Choroid plexus epithelial cell (primary cell): Measurements from ENCODE around the gene TCERG1L.

Experiments used
- DNase-seq: peaks from one replicate; pipeline ENCODE4 v3.0.0-alpha.2; 2010; ENCODE audit warnings: low read depth
- H3K4me3 ChIP-seq: 2 replicates; pipeline ENCODE4 v1.5.1; 2011; ENCODE audit warnings: low read depth, mild to moderate bottlenecking, control low read depth, low read length, moderate library complexity
- CTCF ChIP-seq: conservative IDR thresholded peaks from 2 replicates; pipeline ENCODE4 v1.5.1; 2011; ENCODE audit warnings: low read depth, mild to moderate bottlenecking, control low read depth, inconsistent platforms, low read length, moderate library complexity

TCERG1L gene

GRCh38 chr10:131187926-131188325 is 123.6 kb downstream of the TCERG1L start:
- no peak for TF ChIP-seq CTCF
- DNase-seq, result no peak
- H3K4me3 ChIP-seq, result no peak overlapping the region

- no peak overlapping the region for H3K4me3 ChIP-seq
- no peak for DNase-seq
Measured at GRCh38 chr10:131187274-131187673, 124.2 kb downstream of the TCERG1L start.

GRCh38 chr10:131186547-131187253 is 124.8 kb downstream of the TCERG1L start:
- no peak overlapping the region for H3K4me3 ChIP-seq
- no peak for TF ChIP-seq CTCF
- no peak for DNase-seq

More at GRCh38 chr10:131187274-131187673, 124.2 kb downstream of the TCERG1L start:
- TF ChIP-seq CTCF, result no peak

GRCh38 chr10:131184503-131184902 is 127.0 kb downstream of the TCERG1L start:
- no peak for DNase-seq
- no peak overlapping the region for H3K4me3 ChIP-seq
- TF ChIP-seq CTCF, result no peak

- H3K4me3 ChIP-seq, result no peak overlapping the region
- DNase-seq, result no peak
- no peak for TF ChIP-seq CTCF
Measured at GRCh38 chr10:131183546-131184045, 127.9 kb downstream of the TCERG1L start.

GRCh38 chr10:131181456-131181855 is 130.1 kb downstream of the TCERG1L start:
- no peak for TF ChIP-seq CTCF
- no peak for DNase-seq
- H3K4me3 ChIP-seq, result no peak overlapping the region

GRCh38 chr10:131180740-131181415 is 130.6 kb downstream of the TCERG1L start:
- no peak for DNase-seq
- no peak overlapping the region for H3K4me3 ChIP-seq
- no peak for TF ChIP-seq CTCF
